HL-60/S4 treated with retinoic acid at 250 ng/mL for 4 days and 3 days (cell line): ENCODE results near the gene RPS15.

ENCODE experiments used
- in situ Hi-C: fragments of 300-500 bp; cut with MboI; formaldehyde crosslinking; loops from 2 replicates; pipeline ENCODE4 v1.7.0; 2022; ENCODE audit warnings: low sequenced_read_pairs

RPS15 gene

DNA sequence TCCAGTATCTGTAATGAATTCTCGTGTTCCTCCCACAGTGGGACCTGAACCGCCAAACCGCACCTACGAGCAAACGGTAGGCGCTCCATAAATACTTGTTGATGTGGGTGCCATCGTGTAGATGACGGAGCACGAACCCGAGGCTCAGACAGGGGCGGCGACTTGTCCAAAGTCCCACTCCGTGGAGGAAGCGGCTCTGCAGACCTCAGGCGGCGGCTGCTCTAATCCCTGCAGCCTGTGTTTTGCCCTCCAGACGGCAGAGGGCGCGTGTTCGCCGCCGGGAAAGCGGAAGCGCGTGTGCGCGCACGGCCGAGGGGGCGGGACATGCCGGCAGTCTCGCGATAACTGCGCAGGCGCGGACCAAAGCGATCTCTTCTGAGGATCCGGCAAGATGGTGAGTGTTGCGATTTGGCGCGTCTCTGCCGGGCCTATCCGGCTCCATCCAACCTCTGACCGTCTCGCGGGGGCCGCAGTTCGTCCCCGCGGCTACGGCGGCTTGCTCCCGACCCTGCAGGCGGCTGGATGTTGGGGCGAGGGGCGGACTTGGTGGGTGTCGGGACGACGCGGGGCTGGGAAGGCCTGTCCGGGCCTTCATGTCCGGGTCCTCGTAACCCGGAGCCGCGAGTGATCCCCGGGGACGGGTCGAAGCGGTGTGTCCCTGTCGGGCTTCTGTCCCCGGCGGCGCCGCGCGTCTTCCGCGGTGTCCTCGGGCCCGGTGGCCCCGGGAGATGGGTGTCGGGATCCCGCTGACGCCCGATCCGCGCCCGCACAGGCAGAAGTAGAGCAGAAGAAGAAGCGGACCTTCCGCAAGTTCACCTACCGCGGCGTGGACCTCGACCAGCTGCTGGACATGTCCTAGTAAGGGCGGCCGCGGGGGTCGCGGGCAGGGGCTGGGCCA, at the start of gene RPS15:
Gene RPS15 (plus strand): TSS at position 362 of the 898 bp plus-strand sequence. CDS start 30 bp downstream, at position 392.
- in situ Hi-C loops = no loop called here

DNA sequence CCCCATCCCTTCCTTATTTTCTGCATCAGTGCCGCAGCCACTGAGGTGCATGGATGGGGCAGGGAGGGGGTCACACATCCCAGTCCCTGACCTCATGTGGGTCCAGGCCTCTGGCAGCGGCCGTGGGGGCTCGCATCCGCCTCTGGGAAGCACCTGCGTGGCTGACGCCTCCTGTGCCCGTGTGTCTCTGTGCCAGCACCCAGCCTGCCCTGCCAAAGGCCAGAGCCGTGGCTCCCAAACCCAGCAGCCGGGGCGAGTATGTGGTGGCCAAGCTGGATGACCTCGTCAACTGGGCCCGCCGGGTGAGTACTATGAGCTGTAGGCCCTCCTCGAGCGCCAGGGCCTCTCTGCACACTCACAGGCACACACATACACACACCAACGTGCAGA, 49.6 kb upstream of the RPS15 start:
- in situ Hi-C loops = no loop called here

DNA sequence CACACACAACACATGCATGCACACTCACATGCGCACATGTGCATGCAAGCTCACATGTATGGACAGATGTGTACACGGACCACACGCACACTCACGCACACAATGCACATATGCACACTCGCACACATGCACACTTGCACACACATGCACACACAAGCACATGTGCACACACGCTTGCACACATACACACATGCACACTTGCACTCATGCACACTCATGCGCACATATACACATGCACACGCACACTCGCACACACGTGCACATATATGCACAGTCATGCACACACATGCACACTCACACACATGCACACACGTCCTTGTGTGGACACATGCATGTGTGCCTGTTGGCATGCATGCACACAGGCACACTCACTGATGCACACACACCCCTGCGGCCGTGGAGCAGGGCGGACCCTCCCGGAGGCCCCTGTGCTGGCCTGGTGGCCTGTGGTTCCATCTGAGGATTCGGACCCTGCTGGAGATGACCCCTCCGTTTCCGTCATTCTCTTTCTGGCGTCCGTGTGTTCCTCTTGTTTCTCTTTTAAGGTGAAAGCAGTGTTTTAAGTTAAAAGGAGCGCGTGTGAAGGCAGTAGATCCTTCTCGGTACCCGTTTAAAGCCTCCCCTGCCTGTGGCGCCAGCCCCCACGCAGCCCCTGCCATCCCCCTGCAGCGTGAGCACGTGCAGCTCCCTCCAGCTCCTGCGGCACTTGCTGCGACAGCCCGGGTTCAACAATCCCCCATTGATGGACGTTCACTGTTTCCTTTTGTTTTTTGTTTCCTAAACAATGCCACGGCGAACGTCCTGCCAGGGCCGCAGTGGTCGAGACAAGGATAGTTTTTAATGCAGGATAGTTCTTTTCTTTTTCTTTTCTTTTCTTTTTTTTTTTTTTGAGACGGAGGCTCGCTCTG, 48.9 kb upstream of the RPS15 start:
- in situ Hi-C loops = no loop called here

DNA sequence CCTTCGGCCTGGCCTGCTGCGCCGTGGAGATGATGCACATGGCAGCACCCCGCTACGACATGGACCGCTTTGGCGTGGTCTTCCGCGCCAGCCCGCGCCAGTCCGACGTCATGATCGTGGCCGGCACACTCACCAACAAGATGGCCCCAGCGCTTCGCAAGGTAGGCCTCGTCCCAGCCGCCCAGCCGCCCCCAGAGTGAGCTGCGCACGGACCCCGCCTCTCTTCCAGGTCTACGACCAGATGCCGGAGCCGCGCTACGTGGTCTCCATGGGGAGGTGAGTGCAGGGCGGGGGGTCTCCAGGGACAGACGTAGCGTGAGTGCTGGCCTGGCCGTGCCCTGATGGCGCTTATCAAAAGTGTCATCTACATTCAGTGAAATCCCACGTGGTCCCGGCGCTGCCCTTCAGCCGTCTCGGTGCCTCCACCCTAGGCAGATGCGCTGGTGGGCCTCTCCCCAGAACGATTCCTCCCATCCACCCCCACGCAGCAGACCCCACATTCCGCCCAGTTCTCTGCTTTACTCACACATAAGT, 47.2 kb upstream of the RPS15 start:
- in situ Hi-C loops = no loop called here

DNA sequence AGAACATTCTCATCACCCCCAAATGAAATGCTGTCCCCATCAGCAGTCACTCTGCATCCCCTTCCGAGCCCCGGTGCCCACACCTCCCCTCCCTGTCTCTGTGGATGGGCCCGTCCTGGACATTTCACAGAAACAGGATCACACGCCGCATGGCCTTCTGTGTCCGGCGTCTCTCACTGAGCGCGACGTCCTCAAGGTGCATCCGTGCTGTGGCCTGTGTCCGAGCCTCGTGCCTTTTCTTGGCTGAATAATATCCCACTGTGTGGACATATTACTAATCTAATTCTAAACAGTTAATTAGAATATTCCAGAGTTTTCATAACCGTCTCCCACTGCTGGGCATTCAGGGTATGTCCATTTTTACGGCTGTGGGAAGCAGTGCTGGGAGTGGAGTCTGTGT, 45.8 kb upstream of the RPS15 start:
- in situ Hi-C loops = no loop called here

DNA sequence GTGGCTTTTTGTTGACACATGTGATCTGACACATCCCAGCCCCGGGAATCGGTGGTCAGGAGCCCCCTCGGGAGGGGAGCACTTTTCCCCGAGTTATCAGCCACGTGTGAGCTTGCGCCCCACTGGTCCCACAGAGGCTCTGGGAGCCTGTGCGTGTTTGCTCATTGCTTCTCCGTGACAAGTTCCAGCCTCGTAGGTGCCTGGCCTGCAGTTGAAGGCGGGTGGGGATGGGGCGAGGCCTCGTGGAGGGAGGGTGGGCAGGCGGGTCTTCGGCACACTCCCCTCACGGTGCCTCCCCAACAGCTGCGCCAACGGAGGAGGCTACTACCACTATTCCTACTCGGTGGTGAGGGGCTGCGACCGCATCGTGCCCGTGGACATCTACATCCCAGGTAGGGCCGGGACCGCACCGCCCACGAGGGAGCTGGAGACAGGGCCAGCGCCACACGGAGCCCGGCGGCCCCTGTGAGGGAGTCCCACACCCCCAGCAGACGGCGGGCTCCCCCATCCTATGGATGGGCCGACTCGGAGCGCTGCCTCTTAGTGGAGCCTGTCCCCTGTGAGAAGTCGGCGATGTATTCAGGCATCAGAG, 45.2 kb upstream of the RPS15 start:
- in situ Hi-C loops = no loop called here

DNA sequence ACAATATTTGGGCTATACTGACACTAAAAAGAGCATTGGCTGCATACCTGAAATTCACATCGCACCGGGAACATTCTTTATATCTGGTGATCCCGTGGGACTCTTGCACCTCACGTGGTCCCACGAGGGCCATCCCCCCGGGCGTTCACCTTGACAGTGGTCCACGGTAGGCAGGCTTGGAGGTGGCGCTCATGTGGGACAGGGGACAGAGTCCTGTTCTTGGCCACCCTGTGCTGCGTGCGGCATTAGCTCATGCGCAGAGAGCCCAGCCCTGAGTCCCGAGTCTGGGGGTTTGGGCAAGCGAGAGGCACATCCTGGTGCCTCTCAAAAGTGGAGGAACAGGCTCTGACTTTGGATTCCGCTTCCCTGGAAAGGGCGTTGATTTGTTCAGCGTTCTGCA, 44.4 kb upstream of the RPS15 start:
- in situ Hi-C loops = no loop called here

DNA sequence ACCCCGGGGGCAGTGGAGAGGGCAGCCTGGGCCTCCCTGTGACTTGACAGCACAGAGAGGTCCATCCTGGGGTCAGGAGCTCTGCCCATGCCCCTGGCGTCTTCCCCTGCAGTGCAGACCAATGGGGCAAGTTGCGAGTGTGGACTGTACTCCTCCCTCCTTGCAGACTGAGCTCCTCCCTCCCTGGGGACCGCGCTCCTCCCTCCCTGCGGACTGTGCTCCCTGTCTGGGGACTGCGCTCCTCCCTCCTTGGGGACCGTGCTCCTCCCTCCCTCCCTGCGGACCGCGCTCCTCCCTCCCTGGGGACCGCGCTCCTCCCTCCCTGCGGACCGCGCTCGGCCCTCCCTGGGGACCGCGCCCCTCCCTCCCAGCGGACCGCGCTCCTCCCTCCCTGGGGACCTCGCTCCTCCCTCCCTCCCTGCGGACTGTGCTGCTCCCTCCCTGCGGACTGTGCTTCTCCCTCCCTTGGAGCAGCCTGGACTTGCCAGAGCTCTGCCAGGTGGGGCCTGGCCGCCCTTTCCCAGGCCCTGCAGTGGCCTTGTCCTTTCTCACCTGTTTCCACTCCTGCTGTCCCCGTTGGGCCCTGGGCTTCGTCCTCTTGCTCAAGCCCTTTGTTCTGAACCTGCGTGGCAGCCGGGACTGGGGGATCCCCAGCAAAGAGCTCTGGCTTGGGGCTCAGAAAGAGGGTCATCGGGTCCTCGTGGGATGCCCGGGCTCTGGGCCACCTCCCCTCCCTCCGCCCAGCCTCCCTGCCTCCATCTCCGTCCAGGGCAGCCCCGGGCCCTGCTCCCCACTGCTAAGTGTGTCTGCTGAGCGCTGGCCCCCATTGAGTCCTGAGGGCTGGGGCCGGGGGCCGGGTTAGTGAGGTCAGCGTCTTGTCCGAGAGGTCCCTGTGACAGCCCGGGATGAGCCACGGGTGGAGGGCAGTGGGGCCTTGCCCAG, 43.7 kb upstream of the RPS15 start:
- in situ Hi-C loops = no loop called here

DNA sequence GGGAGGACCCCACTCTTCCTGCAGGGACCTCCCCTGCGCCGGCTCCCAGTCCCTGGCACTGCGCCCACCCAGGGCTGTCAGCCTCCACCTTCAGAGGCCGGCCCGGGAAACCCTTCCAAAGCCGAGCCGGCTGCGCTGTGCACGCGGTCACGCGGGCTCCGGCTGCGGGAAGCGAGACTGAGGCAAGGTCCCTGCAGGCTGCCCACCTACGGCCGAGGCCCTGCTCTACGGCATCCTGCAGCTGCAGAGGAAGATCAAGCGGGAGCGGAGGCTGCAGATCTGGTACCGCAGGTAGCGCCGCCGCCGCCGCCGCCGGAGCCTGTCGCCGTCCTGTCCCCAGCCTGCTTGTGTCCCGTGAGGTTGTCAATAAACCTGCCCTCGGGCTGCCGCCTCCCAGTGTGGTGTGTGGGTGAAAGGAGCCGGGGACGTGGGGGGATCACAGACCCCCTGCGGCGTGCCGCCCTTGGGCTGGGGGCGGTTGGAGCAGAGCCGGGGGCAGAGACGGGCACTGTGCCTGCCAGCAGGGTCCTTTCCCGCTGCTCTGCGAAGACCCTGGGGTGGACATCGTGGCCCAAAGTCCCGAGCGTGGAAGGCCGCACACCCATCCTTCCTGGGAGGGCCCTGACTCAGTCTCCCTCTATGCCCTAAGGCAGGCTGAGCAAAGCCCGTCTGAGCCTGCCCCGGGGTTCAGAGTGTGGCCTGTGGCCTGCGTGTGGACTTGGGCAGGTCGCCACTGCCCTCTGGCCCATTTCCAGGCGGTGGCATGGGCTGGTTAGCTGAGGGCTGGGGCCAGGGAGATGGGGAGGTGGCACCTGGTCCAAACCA, 42.8 kb upstream of the RPS15 start:
- in situ Hi-C loops = no loop called here

DNA sequence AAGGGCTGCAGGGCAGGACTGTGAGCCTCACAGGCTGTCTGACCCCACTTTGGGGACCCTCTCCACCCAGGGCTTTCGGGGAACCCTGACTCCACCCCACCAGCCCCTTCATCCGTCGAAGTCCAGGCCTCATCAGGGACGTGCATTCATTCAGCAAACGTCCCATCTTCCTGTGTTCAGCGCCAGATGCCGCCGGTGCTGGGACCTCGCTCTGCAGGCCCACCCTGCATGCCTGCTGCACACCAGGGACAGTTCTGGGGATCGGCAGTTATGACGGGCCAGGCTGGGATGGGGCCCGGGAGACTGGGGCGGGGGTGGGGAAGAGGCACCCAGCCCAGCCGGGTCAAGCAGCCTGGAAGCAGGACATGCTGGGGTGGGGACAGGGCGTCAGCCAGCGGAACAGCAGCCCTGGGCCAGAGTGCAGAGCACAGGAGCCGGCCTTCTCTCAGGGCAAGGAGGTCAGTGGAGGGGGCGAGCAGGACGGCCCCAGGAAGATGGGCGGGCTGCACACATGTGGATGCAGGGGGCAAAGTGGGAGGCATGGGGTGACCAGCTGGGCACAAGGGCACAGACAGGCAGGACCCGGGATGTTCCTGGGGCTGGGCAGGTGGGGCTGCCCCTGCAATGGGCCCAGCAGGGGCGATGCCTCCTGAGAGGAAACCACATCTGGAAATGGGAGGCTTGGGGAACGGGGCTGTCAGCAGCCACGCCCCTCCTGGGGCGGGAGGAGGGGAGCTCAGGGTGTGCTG, 42.0 kb upstream of the RPS15 start:
- in situ Hi-C loops = no loop called here

DNA sequence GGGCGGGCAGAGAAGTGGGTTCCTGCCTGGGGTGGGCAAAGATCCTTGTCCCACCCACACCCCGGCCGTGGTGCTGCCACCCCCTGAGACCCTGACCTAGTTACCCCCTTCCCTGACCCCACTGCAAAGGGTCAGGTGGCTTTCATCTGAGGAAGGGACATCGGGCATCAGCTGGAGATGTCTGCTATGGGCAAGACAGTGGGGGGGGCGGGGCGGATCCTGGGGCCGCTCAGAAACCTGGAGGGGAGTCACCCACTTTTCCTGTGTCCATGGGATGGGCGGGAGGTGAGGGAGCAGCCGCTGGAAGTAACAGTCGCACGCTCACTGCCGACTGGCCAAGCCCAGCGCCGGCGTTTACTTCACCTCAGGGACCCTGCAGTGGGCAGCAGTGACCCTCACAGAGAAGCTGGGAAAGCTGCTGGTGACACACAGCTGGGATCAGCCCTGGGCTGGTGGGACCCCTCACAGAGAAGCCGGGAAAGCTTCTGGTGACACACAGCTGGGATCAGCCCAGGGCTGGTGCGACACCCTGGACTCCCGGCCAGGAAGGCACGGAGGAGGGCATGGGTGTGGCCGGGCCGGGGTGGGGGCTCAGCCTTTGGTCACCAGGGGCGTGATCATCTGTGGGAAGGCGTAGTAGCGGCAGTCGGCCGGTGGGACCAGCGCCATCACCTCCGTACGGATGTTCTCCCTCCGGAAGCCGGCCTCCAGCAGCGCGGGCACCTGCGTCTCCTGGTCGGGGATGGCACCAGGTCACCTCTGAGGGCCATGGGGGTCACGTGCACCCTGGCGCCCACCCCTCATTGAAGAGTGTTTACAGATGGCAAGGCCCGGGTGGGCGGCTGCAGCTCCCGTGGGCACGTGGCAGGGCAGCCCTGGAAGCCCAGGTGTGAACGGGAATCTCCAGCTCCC, 41.2 kb upstream of the RPS15 start:
- in situ Hi-C loops = no loop called here

DNA sequence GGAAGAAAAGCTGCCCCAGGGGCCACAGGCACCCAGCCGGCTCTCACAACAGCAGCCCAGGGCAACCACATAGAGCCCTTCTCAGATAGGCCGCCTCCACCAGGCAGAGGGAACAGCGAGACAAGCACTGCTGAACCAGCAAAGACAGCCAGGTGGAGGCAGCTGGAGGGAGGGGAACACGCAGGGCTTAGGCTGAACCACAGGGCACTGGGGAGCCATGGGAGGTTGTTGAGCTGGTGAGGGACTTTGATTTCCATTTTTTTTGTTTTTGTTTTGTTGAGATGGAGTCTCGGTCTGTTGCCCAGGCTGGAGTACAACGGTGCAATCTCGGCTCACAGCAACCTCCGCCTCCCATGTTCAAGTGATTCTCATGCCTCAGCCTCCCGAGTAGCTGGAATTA, 40.4 kb upstream of the RPS15 start:
- in situ Hi-C loops = no loop called here

DNA sequence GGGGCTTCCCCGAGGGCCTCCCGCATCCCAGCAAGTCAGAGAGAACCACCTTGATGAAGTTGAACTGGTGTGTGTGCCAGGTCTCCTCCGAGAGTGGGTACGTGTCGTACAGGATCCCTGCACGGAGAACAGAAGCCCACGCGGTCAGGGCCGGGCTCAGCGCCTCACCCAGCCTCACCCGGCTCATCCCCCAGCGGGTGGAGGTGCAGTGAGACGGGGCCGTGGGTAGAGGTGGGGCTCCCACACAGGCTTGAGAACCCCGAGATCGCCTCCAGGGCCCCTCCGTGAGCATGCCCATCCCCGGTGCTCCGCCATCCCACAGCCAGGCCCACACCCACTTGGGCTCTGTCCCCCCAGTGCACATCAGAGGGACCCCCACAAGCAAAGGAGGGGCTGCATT, 39.1 kb upstream of the RPS15 start:
- in situ Hi-C loops = no loop called here

DNA sequence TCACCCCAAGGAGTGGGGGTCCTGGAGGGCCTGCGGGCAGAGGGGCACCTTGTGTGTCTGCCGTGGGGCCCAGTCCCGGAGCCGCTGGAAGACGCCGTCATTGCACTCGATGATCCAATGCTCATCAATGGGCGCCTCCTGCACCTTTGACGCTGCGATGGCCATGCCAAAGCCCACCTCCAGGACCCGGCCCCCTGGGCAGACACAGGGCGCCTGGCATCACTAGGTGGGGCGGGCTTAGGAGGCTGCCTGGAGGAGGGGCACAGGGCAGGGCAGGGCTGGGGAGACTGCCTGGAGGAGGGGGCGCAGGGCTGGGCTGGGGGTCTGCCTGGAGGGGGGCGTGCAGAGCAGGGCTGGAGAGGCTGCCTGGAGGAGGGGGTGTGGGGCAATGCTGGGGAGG, 38.5 kb upstream of the RPS15 start:
- in situ Hi-C loops = no loop called here

DNA sequence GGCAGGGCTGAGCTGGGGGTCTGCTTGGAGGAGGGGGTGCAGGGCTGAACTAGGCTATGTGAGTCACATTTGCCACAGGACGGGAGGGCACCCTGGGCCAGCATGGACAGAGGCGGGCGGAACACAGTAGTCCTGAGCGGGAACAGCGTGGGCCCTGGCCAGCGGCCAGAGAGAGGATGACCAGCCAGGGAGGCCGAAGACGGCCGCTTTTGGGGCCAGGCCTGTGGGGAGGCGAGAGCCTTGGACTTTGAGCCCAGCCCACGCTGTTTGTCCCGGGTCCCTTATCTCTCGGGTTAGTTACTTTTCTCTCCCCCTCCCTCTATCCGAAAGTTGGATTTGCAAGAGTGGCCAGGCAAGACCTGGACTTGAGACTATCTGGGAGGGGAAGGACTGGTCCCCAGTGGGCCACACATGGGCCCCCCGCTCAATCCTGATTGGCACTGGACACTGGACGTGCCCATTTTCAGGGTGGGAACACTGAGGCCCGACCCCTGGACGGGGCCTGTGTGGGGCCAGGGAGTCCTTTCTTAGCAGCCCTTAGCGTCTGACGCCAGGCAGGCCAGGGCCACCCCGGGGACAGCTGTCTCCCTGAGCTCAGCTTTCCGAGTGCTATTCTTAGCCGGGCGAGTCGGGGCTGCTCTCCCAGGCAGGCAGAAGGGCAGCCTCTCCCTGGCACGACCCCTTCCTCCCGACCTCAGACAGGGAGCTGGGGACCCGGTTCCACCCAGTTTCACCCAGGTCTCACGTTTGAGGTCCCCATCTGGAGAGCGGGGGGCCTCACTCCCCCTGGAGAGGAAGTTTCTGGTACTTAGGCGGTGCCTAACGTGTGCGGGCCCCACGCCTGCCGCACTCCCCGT, 37.7 kb upstream of the RPS15 start:
- in situ Hi-C loops = no loop called here

DNA sequence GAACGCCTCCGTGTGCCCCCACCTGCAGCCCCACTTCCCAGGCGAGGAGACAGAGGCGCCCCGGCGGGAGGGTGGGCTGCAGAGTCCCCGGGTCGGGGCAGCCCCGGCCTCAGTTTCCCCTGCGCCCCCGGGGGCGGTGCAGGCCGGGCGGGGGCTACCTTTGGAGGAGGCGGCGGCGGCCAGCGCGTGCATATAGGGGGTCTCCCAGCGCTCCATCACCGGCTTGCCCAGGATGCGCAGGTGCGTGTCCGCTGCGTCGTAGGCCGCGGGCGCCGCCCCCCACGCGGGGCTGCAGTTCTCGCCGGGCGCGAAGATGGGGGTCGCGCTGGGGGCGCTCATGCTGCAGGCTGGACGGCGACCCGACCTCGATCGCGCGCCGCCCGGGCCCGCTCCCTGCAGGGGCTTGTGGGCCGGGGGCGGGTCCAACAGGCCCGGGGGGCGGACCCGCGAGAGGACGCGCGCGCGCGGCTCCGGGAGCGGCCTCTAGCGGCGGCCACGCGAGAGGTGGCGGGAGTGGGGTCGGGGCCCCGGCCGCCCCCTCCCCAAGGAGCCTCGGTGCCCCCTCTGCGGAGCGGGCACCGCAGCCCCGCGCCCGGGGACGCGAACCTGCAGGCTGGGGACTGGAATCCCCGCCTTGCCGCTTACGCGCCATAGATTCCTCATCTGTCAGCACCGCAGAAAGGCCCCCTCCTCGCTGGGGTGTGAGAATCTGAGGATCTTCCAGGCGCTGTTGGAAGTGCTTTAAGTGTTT, 36.9 kb upstream of the RPS15 start, which contains the start of gene GAMT:
Gene GAMT (minus strand): TSS at position 405 of the 751 bp plus-strand sequence. CDS start 66 bp downstream, at position 339.
- in situ Hi-C loops = no loop called here
